Middle frontal gyrus (tissue), 1 donor: Measurements from ENCODE around the gene ALMS1.
A peak's percentile ranks its signal among the peaks of the same experiment; 100 is the strongest.
"Not testable (repeated sequence)": the region's sequence is repeated elsewhere in the genome, so short reads cannot be mapped to it uniquely, and the experiment has no call there.

ENCODE experiments used
- DNase-seq: peaks from one replicate; pipeline ENCODE4 v3.0.0-alpha.2; 2015; ENCODE audit warnings: low spot score; ENCODE audit errors: extremely low spot score

The ALMS1 gene

DNA sequence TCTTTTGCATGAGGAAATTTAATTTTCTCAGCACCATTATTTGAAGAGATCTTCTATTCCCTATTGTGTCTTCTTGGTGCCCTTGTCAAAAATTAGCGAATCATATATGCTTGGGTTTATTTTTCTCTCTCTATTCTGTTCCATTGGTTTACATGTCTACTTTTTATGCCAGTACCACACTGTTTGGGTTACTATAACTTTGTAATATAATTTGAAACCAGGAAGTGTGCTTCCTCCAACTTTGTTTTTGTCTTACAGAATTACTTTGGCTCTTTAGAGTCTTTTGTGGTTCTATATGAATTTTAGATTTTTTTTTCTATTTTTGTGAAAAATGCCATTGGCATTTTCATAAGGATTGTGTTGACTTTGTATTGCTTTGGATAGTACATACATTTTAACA, 17.6 kb downstream of the ALMS1 start:
- no peak for DNase-seq

DNA sequence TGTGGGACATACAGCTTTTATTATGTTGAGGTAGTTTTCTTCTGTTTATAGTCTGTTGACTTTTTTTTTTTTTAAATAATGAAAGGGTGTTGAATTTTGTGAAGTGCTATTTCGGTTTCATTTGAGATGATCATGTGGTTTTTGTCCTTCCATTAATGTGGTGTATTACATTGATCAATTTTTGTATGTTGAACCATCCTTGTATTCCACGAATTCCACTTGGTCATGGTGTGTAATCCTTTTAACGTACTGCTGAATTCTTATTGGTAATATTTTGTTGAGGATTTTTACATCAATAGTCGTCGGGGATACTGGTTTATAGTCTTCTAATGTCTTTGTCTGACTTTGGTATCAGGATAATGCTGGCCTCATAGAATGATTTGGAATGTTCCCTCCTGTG, 18.8 kb downstream of the ALMS1 start:
- no peak for DNase-seq

- DNase-seq, result no peak
These were observed 21.4 kb downstream of the ALMS1 start for GRCh38 chr2:73406996-73407395.

DNA sequence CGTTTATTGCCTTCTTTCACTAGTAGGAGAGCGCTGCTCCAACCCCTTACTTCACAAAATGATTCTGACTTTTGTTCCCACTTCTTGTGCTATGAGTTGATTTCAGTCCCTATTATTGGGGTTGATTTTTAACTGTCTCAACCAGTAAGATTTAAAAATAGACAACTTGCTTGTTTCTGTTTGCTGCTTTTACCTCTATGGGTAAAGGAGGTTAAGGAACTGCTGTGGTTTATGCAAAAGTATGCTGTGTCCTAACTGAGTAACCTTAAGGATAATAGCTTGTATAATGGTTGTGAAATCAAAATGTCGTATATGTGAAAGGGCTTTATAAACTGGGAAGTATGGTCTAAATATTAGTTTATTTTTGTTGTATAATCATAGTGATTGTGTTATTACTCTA, 22.6 kb downstream of the ALMS1 start:
- no peak for DNase-seq

GRCh38 chr2:73414696-73415095, 29.1 kb downstream of the ALMS1 start:
- no peak for DNase-seq

GRCh38 chr2:73415906-73416305, 30.3 kb downstream of the ALMS1 start:
- no peak for DNase-seq

- peak; percentile 27 for DNase-seq
These were observed 32.7 kb downstream of the ALMS1 start for GRCh38 chr2:73418343-73418742.

DNA sequence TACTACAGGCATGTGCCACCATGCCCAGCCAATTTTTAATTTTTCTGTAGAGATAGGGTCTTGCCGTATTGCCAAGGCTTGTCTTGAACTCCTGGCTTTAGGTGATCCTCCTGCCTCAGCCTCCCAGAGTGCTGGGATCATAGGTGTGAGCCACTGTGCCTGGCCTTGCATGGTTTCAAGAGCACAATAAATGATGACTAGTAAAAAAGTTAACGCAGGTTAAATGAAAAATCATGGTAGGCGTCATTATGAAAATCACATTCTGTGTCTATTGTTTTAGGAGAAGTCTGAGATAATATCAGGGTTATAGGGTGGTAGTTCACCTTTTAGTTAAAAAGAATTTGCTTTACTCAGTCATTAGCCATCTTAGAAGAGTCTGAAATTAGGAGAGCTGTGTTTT, 38.3 kb downstream of the ALMS1 start:
- DNase-seq, result no peak

DNA sequence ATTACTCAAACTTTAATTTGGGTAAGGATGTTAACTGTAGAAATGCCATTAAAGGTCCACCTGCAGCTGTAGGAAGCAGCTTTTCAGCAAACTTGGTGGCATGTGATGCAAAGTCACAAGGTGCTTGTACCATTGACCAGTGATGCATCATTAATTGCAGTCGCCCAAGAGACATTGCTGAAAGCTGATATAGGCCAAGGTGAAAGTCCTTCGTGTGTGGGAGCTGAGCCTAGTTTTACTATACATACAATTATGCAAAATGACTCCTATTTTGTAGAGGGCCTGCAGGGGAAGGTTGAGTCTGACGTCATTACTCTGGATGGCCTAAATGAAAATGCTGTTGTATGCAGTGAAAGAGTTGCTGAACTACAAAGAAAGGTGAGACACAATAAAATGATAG, 40.5 kb downstream of the ALMS1 start:
- DNase-seq, result no peak

GRCh38 chr2:73436019-73436418, 50.4 kb downstream of the ALMS1 start:
- no peak for DNase-seq

GRCh38 chr2:73444202-73444601, 58.6 kb downstream of the ALMS1 start:
- no peak for DNase-seq

- DNase-seq, result no peak
These were observed 63.2 kb downstream of the ALMS1 start for GRCh38 chr2:73448856-73449255.

DNA sequence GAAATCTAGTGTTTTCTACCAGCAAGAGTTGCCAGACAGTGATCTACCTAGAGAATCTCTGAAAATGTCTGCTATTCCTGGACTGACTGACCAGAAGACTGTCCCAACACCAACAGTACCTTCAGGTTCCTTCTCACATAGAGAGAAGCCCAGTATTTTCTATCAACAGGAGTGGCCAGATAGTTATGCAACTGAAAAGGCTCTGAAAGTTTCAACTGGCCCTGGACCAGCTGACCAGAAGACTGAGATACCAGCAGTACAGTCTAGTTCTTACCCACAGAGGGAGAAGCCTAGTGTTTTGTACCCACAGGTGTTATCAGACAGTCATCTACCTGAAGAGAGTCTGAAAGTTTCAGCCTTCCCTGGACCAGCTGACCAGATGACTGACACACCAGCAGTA, 63.8 kb downstream of the ALMS1 start:
- no peak for DNase-seq

DNA sequence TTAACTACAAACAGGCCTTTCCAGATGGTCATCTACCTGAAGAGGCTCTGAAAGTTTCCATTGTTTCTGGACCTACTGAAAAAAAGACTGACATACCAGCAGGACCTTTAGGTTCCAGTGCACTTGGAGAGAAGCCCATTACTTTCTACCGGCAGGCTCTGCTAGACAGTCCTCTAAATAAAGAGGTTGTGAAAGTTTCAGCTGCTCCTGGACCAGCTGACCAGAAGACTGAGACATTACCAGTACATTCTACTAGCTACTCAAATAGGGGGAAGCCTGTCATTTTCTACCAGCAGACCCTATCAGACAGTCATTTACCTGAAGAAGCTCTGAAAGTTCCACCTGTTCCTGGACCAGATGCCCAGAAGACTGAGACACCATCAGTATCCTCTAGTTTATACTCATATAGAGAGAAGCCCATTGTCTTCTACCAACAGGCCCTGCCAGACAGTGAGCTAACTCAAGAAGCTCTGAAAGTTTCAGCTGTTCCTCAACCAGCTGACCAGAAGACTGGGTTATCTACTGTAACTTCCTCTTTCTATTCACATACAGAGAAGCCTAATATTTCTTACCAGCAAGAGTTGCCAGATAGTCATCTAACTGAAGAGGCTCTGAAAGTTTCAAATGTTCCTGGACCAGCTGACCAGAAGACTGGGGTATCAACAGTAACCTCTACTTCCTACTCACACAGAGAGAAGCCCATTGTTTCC, 65.8 kb downstream of the ALMS1 start:
- DNase-seq, result no peak

GRCh38 chr2:73457982-73458381, 72.3 kb downstream of the ALMS1 start:
- no peak for DNase-seq

GRCh38 chr2:73462388-73462787, 76.8 kb downstream of the ALMS1 start:
- DNase-seq, result not testable (repeated sequence)

DNA sequence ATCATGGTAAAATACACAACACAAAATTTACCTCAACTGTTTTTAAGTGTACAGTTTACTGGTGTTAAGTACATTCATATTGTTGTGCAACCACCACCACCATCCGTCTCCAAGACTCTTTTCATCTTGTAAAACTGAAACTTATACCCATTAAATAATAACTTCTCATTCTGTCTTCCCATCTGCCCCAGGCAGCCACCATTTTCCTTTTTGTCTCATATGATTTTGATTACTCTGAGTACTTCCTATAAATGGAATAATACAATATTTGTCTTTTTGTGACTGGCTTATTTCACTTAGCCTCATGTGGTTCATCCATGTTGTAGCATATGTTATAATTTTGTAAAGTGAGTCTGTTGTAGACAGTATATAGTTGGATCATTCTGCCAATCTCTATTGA, 82.7 kb downstream of the ALMS1 start:
- DNase-seq, result no peak

- DNase-seq, result not testable (repeated sequence)
These were observed 98.2 kb downstream of the ALMS1 start for GRCh38 chr2:73483874-73484273.

GRCh38 chr2:73487112-73487657, 101.5 kb downstream of the ALMS1 start:
- no peak for DNase-seq

GRCh38 chr2:73488079-73488478, 102.4 kb downstream of the ALMS1 start:
- DNase-seq, result no peak

- DNase-seq, result no peak
These were observed 103.4 kb downstream of the ALMS1 start for GRCh38 chr2:73489053-73489452.

- no peak for DNase-seq
These were observed 108.4 kb downstream of the ALMS1 start for GRCh38 chr2:73494031-73494430.

DNA sequence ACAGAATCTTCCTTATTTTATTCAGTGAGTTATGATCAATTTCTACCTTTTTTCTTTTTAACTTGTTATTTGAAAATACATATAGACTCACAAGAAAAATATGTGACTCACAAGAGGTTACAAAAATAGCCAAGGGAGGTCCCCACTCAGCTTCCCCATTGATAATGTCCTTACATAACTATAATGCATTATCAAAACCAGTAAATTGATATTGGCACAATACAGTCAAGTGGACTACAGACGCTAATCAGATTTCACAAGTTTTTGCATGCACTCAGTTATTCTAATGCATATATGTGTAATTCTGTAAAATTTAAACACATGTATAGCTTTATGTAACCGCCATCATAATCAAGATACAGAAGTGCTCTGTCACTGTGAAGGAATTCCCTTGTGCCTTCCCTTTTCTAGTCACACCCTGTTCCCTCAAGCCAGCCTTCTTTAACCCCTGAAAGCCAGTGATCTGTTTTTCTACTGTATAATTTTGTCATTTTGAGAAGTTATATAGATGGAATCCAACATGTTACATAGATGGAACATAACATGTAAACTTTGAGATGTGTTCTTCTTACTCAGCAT, 118.4 kb downstream of the ALMS1 start:
- DNase-seq, result no peak
